GM19397 (cell line): ENCODE data around the gene OR9I1.

Source experiments
- ATAC-seq: cut with Tn5 transposase; IDR thresholded peaks from one replicate; pipeline ENCODE4 v1.9.1; 2021; ENCODE audit warnings: mild to moderate bottlenecking, moderate library complexity; ENCODE audit not compliant: unreplicated experiment

Gene OR9I1, protein sequence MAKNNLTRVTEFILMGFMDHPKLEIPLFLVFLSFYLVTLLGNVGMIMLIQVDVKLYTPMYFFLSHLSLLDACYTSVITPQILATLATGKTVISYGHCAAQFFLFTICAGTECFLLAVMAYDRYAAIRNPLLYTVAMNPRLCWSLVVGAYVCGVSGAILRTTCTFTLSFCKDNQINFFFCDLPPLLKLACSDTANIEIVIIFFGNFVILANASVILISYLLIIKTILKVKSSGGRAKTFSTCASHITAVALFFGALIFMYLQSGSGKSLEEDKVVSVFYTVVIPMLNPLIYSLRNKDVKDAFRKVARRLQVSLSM

DNA sequence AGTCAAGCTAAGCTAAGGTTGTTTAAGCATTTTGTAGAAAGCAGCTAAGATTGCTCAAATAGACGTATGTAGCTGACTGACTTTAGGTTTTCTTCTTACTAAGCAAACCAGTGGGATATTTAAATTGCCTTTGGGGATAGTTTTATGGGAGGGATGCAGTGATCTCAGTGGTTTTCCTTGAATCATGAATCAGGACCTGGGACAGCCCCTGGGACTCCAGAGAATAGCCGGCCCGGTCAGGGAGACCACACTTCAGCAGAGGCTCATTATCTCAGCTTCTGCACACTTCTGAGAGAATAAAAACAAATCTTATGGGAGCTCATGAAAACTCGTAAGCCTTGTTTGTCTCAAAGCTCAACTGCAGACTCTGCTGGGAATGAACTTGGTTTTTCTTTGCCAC is at the start of gene OR9I1:
TSS of gene OR9I1 (minus strand) at position 62 of the 400 bp plus-strand sequence. CDS start 6,086 bp downstream, outside the sequence.
- ATAC-seq: no peak

DNA sequence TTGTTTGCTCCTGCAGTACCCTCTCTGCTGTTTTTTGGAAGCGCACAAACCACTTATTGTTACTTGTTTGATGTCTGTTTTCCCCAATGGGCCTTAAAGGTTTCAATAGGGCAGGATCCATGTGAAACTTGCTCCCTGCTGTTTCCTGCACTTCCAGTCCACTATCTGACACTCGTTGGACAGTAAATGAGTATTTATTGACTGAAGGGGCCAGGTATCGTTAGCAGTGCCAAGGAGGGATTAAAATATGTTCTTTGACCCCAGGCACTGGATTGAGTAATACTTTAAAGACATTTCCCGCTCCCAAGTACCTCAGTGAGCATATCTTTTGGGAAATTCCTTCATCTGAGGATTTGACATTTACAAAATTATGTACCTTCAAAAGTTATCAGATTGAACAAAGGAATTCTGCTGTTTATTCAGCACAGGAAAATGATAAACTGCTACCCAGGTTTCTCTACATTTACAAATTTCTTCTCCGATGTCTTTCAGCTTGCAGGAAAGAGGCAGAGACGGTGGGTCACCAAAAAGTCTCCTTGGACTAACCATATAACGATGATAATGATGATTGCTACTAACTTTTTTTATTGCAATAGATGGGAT is 40.3 kb upstream of the OR9I1 start:
- no peak for ATAC-seq

DNA sequence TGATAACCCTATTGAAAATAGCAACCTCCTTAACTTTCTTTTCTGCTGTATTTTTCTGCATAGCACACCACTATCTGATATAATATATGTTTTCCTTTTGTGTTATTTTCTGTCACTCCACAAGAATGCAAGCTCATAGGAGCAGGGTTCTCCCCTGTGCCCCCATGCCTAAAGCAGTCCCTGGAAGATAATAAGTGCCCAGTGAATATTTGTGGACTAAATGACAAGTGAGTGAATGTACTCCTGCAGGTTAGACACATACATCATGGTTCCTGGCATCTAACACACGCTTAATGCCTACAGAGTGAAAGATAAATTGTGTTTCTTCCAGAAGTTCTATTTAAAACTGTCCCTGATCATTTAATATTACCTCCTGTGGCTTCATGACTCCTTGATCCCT is 39.7 kb upstream of the OR9I1 start:
- no peak for ATAC-seq

DNA sequence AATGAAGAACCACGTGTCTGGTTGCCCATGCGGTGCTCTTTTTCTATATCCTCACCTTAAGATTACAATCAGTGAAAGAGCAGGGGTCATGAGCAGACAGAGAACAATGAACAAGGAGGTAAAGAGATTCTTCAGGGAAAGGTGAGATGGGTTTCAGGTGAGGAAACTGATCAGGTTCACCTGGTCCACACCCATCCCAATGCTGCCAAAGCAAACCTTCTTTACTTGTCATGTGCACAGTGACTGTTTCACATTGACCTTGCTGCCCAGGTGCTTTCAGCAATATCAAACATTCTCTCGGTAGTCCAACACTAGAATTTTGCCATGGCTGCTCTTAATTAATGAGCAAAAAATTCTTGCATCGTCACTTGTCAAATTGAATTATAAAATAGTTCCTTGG is 39.1 kb upstream of the OR9I1 start:
- ATAC-seq: no peak

DNA sequence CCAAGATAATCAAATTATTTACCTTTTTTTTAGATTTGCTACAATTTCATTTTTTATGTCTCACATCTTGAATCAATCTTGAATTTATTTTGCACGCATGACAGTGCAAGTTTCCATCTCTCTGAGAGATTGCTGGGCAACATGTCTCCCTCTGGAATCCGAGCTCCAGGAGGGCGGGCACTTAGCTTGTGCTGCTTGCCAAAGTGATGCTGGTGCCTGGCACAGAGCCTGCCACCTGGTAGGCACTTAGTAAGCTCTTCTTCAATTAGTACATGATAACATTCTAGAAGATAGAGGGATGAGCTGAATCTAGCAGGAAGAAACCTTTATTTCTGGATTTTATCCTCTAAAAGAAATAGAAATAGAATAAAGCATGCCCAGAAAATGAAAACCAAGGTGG is 27.5 kb upstream of the OR9I1 start:
- ATAC-seq: no peak

DNA sequence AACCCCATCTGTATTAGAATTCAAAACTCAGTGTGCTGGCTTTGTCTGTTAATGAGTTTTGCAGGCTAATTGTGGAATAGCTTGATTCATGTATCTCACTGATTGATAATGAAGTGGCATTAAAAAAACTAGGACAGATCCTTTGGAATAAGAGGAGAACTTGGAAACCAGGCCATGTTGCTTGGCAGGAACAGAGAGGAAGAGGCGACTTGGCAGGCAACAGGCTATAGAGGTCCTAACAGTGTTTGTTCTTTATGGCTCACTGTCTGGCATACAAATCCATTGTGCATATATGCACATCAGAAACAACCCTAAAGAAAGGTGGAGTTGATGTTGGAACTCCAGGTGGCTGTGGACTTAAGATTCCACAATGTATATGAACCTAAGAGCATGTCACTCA is 17.4 kb upstream of the OR9I1 start:
- ATAC-seq: no peak

DNA sequence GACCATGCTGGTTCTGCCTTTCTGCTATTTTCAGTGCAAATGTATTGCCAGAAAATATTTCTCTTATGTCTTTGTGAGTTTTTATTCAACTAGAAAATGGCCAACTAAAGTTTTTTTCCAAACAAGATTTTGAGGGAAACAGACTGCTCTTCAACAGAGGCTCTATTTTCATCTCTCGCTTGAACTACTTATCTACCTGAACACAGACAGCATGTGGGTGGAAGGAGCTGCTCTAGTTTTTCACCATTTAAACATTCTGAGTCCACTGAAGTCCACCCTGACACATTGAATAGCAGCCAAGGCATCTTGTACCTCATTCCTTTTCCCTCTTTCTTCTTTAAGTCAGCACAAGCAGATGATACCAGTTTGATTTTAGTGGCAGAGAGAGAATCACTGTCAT is 9.8 kb upstream of the OR9I1 start:
- ATAC-seq: no peak

DNA sequence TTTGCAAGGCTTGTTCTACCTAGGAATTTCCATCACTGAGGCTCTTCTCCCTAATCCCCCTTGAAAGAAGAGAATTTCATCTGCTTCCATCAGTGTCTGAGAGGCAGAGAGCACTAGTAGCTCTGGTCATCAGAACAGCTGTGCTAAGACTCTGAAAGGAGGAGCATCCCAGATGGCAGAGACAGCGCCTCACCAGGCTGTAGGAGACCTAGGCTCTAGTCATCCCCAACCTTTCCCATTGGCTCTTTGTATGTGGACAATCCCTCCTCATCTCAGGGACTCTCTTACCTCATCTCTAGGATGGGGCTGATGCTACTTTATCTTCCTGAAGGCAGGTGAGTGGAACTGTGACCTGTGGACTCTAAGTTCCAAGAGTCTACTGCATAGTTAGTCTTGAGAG is 8.8 kb upstream of the OR9I1 start:
- ATAC-seq: no peak

DNA sequence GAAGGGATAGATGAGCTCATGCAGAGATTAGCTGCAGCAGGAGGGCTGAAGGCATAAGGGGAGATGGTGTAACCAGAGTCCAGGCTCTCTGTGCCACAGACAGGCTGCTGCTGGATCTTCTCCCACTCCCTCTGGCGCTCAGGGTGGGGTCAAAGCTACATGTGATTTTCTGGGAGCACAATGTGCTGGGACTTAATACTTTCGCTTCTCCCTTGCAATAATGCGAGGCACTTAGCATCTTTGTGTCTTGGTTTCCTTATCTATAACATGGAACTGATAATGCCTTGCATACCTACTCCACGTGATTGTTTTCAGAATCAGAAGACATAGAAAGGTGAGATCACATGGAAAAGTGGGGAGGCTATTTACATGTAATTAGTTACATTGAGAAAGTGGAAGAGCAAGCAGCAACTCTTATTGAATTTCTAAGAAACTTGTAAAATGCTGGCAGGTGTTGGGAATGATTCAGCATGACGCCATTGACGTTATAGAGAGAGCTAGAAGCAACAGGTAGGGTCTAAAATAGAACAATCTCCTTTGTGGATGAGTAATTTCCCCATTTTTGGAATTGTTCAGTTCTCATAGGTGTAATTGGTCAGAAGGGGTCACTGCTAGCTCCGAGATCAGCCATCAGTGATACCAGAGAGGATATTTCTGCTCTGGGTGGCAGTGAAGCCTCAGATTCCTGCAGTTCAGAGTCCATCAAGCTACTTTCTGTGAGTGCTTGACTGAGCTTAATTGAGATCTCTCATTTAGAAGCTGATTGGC is 8.2 kb upstream of the OR9I1 start:
- ATAC-seq: no peak

DNA sequence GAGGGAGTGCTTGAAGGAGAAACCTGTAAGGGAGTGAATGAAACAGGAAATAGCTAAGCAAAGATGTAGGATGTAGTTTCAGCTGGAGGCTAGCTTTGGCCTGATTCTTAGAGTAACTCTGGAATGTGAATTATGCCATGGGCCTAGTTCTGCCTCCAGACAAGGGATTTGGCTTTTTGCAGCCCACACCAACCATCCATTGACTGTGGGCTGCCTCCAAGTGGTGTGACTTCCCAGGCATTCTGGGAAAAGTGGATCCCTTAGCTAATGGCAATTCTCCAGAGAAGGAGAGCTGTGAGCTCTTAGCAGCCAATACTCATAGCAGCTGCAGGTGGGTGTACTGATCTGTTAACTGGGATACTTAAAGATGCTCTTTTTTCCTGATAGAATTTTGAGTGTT is 2.0 kb upstream of the OR9I1 start:
- no peak for ATAC-seq

DNA sequence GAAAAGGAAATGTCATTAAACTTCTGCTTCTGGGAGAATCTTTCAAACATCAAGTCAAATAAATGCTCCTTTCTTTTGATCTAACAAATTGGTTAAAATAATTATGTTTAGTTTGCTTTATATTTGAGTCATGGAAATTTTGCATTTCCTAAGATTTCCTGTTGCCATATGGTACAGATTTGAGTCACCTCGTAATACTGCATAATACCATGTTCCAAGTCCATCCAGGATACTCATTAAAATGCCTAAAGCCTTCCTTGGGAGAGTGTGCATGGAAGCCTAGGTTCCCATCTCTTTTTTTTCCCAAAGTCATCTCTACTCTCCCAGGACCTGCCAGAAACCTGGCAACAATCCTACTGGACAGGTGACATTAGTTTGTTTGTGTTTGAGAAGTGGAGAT is 4.2 kb downstream of the OR9I1 start:
- ATAC-seq: no peak

DNA sequence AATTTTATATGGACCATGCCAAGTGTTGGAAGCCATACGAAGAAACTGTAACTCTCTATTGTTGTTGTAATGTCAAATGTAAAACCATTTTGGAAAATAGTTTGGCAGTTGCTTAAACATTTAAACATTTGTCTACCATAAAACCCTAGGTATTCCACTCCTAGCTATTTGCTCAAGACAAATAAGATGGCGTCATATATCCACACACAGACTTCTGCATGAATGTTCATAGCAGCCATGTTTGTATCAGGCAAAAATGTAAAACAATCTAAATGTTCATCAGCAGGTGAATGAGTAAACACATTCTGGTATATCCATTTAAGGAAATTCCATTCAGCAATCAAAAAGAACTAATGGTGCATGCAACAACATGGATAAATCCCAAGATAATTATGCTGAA is 27.9 kb downstream of the OR9I1 start:
- ATAC-seq: no peak

DNA sequence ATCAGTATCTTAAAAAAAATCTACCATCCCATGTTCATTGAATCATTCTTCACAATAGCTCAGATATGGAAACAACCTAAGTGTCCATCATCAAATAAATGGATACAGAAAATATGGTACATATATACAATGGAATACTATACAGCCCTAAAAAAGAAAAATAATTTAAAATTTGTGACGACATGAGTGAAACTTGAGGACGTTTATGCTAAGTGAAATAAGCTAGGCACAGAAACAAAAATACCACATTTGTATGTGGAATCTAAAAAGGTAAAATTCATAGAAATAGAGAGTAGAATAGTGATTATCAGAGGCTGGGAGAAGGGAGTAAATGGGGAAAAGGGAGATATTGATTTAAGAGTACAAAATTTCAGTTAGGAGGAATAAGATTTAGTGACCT is 38.8 kb downstream of the OR9I1 start:
- ATAC-seq: no peak

DNA sequence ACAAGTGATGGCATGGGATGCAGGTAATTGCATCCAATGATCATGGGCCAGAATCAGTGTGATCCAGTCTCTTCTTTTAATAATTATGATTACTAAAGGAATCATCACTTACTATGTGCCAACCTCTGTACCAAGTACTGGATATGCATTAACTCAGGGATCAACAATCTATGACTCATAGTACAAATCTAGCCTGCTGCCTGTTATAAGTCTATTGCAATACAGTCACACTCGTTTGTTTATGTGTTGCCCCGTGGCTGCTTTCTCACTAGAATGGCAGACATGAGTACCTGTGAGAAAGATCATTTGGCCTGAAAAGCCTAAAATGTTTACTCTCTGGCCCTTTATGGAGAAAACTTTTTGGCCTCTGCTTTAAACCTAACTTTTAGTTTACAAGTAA is 49.5 kb downstream of the OR9I1 start:
- ATAC-seq: no peak

DNA sequence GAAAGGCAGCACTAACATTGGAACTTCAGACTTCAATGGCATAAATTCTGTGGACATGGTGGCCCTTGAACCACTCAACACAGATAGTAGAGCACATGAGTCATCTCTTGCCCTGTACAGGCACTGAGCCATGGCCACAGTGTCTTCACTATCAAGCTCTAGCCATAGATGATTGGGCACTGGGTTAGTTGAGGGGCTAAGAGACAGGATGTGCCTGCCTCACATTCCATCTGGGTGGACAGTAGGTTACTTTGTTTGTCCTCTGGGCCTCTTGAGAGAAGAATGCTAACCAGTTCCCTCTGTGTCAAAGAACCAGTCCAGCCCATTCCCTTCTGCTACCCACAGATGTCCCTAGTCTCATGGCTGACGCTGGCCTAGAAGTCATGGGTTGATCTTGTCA is 54.7 kb downstream of the OR9I1 start:
- ATAC-seq: no peak

DNA sequence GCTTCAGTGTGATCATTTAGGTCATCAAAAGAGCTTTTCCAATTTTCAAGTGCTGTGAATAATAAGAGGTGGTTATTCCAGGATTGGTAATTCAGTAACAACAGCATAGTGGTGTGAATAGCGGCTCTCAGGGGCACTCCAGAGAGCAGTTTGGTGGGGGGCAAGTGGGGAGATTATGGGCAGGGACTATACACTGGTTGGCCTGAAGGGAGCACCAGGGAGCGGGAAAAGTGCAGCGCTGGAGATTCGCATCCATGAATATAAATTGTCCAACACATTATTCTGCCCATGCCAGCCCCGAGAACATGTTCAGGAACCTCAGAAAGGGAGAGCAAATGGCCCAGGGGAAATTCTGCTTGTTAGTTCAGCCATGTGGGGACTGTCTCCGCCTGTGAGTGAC is 56.7 kb downstream of the OR9I1 start:
- ATAC-seq: no peak

DNA sequence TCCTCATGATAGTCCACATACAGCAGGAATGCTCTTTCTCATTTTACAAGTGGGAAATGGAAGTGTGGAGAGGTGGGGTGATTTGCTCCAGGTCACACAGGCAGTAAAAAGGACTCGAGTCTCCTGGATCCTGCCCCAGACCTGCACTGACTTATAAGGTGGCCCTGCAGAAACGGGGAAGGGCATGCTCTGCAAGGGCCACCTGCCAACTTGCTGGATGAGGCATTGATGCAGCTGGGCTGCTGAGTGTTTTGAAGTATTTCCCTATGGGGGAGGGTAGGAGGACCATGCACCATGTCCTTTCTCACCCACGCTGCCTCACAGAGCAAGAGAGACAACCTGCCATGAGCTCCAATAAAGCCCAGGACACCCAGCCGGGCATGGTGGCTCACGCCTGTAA is 57.6 kb downstream of the OR9I1 start:
- ATAC-seq: no peak
